CD4-positive, alpha-beta memory T cell (primary cell): Measurements from ENCODE around the gene ANKRD28. TPM values are rescaled to one million over a fixed set of nuclear protein-coding genes. Genes with fewer than 3 reads are reported as not detected.

Experiments used
- CTCF ChIA-PET: fragments of 350-600 bp; sonication (Branson Sonifier 250); formaldehyde crosslinking; loops from one replicate; lab custom pipeline; 2021; ENCODE audit warnings: inconsistent platforms; ENCODE audit not compliant: partially characterized antibody; lab: Charles Lee
- POLR2A ChIA-PET: fragments of 350-600 bp; sonication (Branson Sonifier 250); formaldehyde crosslinking; loops from one replicate; lab custom pipeline; 2021; ENCODE audit not compliant: partially characterized antibody; lab: Charles Lee
- DNase-seq, 5 donors: peaks; one replicate each; pipeline versions ENCODE4 v3.0.0 to v3.0.0-alpha.2; 2020 to 2022; ENCODE audit warnings: mixed read lengths in 1 of 5
- H3K27ac ChIP-seq: one replicate; pipeline ENCODE4 v1.7.0; 2013; ENCODE audit warnings: low read depth, low read length
- H3K27me3 ChIP-seq: 2 replicates; pipeline ENCODE4 v1.7.0; 2013; ENCODE audit warnings: mild to moderate bottlenecking, low read length, moderate library complexity; ENCODE audit not compliant: insufficient read depth
- H3K36me3 ChIP-seq: 2 replicates; pipeline ENCODE4 v1.7.0; 2013; ENCODE audit warnings: mild to moderate bottlenecking, low read length, moderate library complexity; ENCODE audit not compliant: insufficient read depth
- H3K4me1 ChIP-seq: 2 replicates; pipeline ENCODE4 v1.7.0; 2013; ENCODE audit warnings: mild to moderate bottlenecking, low read length, moderate library complexity; ENCODE audit not compliant: insufficient read depth
- H3K4me3 ChIP-seq, 2 donors: one replicate each; pipeline ENCODE4 v1.7.0; 2013; ENCODE audit warnings: low read length in 2 of 2, mild to moderate bottlenecking in 1 of 2
- H3K9me3 ChIP-seq, 2 donors: one replicate each; pipeline ENCODE4 v1.7.0; 2013; ENCODE audit warnings: low read length in 2 of 2, control low read depth in 1 of 2; ENCODE audit not compliant: control insufficient read depth in 1 of 2
- H3K27ac Mint-ChIP-seq, 7 donors: one replicate each; pipeline ENCODE4 v1.8.0; 2020 to 2021; ENCODE audit warnings: mixed read lengths in 7 of 7, mild to moderate bottlenecking in 6 of 7, inconsistent platforms in 3 of 7, moderate library complexity in 3 of 7
- H3K27me3 Mint-ChIP-seq, 2 donors: one replicate each; pipeline ENCODE4 v1.8.0; 2020 to 2021; ENCODE audit warnings: mixed read lengths in 2 of 2
- H3K36me3 Mint-ChIP-seq, 2 donors: one replicate each; pipeline ENCODE4 v1.8.0; 2020 to 2021; ENCODE audit warnings: mixed read lengths in 2 of 2, inconsistent platforms in 1 of 2, mild to moderate bottlenecking in 1 of 2
- H3K4me1 Mint-ChIP-seq, 4 donors: one replicate each; pipeline ENCODE4 v1.8.0; 2020 to 2021; ENCODE audit warnings: mixed read lengths in 4 of 4, mild to moderate bottlenecking in 1 of 4
- H3K4me3 Mint-ChIP-seq, 8 donors: one replicate each; pipeline ENCODE4 v1.8.0; 2020 to 2021; ENCODE audit warnings: mixed read lengths in 8 of 8, mild to moderate bottlenecking in 7 of 8, moderate library complexity in 6 of 8, inconsistent platforms in 3 of 8
- H3K9me3 Mint-ChIP-seq, 8 donors: one replicate each; pipeline ENCODE4 v1.8.0; 2020 to 2021; ENCODE audit warnings: mixed read lengths in 8 of 8, mild to moderate bottlenecking in 5 of 8, inconsistent platforms in 3 of 8, moderate library complexity in 1 of 8
- intact Hi-C: fragments of 100-400 bp; cut with micrococcal nuclease; formaldehyde crosslinking; loops from one replicate; pipeline ENCODE4 v1.15.1; 2023
- polyA plus RNA-seq, 2 donors: library from polyadenylated mRNA; unstranded; fragments of 300-500 nt; fragmentation: Illumina TruSeq; gene quantifications; one replicate each; pipeline ENCODE4 v1.2.3, GENCODE V29; 2021
- total RNA-seq, 2 experiments: library from RNA; stranded (reverse); gene quantifications; one replicate each; pipeline ENCODE4 v1.2.3, GENCODE V29; 2021

Gene ANKRD28
- total and polyA plus RNA-seq, 4 experiments from 2014 or later: 8.5 to 42.0 (median 27.2) TPM

- Histone ChIP-seq H3K9me3 (no peaks in the 10 kb centered on the region), H3K27ac (peak overlapping the region; percentile 72), H3K36me3 (no peaks in the 10 kb centered on the region), H3K4me1 (peaks cover 66% of the 10 kb centered on the region), H3K27me3 (no peaks in the 10 kb centered on the region), H3K4me3 (no peak overlapping the region)
- Mint-ChIP-seq H3K9me3 (no peaks in the 10 kb centered on the region), H3K4me3 (peak overlapping the region; percentile 65 to 93 (median 90)), H3K27ac (peak overlapping the region; percentile 88 to 98 (median 91)), H3K4me1 (peaks cover 45 to 89% (median 64%) of the 10 kb centered on the region in 4 donors), H3K36me3 (peaks cover 23 to 26% of the 10 kb centered on the region in 2 donors), H3K27me3 (no peaks in the 10 kb centered on the region)
- no peak for DNase-seq
- POLR2A ChIA-PET: interaction anchor here (0.6 to 1.1 kb wide), 3 partner anchors 7 to 171 kb away, joined by 3 to 4 read pairs (median 3); no protein-coding TSS in a partner anchor
- intact Hi-C loops: no loop called here
- CTCF ChIA-PET: no interaction called here
Observed at GRCh38 chr3:15794842-15795650, 2.7 kb downstream of the ANKRD28 start.

DNA sequence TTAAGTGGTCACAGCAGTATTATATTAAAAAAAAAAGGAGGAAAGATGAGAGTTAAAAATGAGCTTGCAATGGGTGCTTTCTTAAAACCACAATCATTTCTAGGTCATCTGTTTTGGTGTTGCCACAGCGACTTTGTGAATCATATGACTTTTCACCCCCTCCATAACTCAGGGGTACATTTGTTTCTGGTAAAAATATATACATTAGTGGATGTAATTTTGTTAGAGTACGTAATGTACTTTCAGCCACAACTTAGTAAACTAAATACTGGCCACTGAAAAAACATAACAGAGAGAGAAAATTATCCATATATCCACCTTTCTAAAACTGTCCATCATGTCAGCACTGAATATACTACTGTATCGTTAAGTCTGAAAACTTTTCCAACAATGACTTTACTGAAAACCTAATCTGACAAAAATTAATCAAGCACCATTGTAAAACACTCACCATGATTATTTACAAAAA lies 3.4 kb downstream of the ANKRD28 start:
- Histone ChIP-seq H3K4me3 (no peak overlapping the region), H3K9me3 (no peaks in the 10 kb centered on the region), H3K27me3 (no peaks in the 10 kb centered on the region), H3K4me1 (peaks cover 60% of the 10 kb centered on the region), H3K36me3 (no peaks in the 10 kb centered on the region), H3K27ac (peak overlapping the region; percentile 72)
- peak; percentile 45 to 73 (median 67) for DNase-seq
- no peaks in the 10 kb centered on the region for H3K27me3 Mint-ChIP-seq
- peak overlapping the region; percentile 81 to 98 (median 91) for H3K27ac Mint-ChIP-seq
- ChIA-PET POLR2A (interaction anchor here (0.6 to 1.6 kb wide), 4 partner anchors 8 to 170 kb away, joined by 3 to 4 read pairs (median 4); no protein-coding TSS in a partner anchor), CTCF (no interaction called here)
- intact Hi-C loops: no loop called here
- peaks cover 43 to 86% (median 62%) of the 10 kb centered on the region in 4 donors for H3K4me1 Mint-ChIP-seq
- peak overlapping the region; percentile 61 to 80 (median 70) for H3K4me3 Mint-ChIP-seq
- H3K9me3 Mint-ChIP-seq: no peaks in the 10 kb centered on the region
- H3K36me3 Mint-ChIP-seq: peaks cover 27% of the 10 kb centered on the region in 2 donors

- H3K9me3 Mint-ChIP-seq: no peaks in the 10 kb centered on the region
- Histone ChIP-seq H3K27ac (no peak overlapping the region), H3K4me1 (peaks cover 43% of the 10 kb centered on the region), H3K36me3 (no peaks in the 10 kb centered on the region), H3K27me3 (no peaks in the 10 kb centered on the region), H3K4me3 (no peak overlapping the region), H3K9me3 (no peaks in the 10 kb centered on the region)
- H3K36me3 Mint-ChIP-seq: peaks cover 30 to 33% of the 10 kb centered on the region in 2 donors
- H3K4me1 Mint-ChIP-seq: peaks cover 38 to 64% (median 47%) of the 10 kb centered on the region in 4 donors
- no peak for DNase-seq
- POLR2A ChIA-PET: interaction anchor here (1.4 kb wide), 1 partner anchor 144 kb away, joined by 4 read pairs; no protein-coding TSS in a partner anchor
- intact Hi-C loops: no loop called here
- no peaks in the 10 kb centered on the region for H3K27me3 Mint-ChIP-seq
- H3K27ac Mint-ChIP-seq: peak overlapping the region; percentile 28 to 90 (median 63)
- CTCF ChIA-PET: interaction anchor here (1.7 kb wide), 1 partner anchor 11 kb away, joined by 4 read pairs; no protein-coding TSS in a partner anchor
- peak overlapping the region; percentile 7 to 73 (median 42) for H3K4me3 Mint-ChIP-seq
Observed at GRCh38 chr3:15791525-15791924, 6.3 kb downstream of the ANKRD28 start.

GRCh38 chr3:15787941-15788340 lies 9.8 kb downstream of the ANKRD28 start:
- CTCF ChIA-PET: interaction anchor here (1.1 to 2.0 kb wide), 3 partner anchors 9 to 23 kb away, joined by 4 to 7 read pairs (median 5); partner anchors contain the start of gene ANKRD28
- no peak for DNase-seq
- Mint-ChIP-seq H3K27me3 (no peaks in the 10 kb centered on the region), H3K36me3 (peaks cover 35 to 47% of the 10 kb centered on the region in 2 donors), H3K4me1 (peaks cover 42 to 59% (median 46%) of the 10 kb centered on the region in 4 donors), H3K4me3 (no peak overlapping the region), H3K9me3 (no peaks in the 10 kb centered on the region), H3K27ac (peak overlapping the region in 1 of 7 donors; percentile 19)
- Histone ChIP-seq H3K36me3 (no peaks in the 10 kb centered on the region), H3K4me3 (no peak overlapping the region), H3K27me3 (no peaks in the 10 kb centered on the region), H3K4me1 (peaks cover 15% of the 10 kb centered on the region), H3K27ac (no peak overlapping the region), H3K9me3 (no peaks in the 10 kb centered on the region)
- intact Hi-C loops: no loop called here
- POLR2A ChIA-PET: interaction anchor here (1.6 kb wide), 1 partner anchor 10 kb away, joined by 11 read pairs; the partner anchor contains the start of gene ANKRD28

DNA sequence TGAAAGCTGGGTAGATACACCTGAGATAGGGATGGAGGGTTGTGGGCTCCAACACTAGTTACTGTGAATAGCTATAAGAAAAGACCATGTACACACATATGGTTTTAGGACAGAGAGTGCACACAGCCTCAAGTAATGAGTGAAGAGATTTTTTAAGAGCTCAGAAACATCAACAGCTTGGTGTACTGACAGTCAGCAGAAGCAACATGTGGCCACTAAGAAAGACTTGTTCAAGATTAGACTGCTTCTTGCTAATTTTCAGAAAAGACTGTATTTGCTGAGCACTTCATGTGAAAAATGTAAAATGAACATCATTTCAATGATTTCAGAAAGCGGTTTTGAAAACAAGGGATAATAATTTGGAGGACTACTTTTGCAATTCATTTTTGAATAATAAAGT lies 10.3 kb downstream of the ANKRD28 start:
- no peaks in the 10 kb centered on the region for H3K9me3 Mint-ChIP-seq
- ChIA-PET POLR2A (interaction anchor here (1.6 kb wide), 1 partner anchor 10 kb away, joined by 11 read pairs; the partner anchor contains the start of gene ANKRD28), CTCF (interaction anchor here (1.1 to 2.0 kb wide), 3 partner anchors 10 to 24 kb away, joined by 4 to 7 read pairs (median 5); partner anchors contain the start of gene ANKRD28)
- no peak for DNase-seq
- Histone ChIP-seq H3K36me3 (no peaks in the 10 kb centered on the region), H3K9me3 (no peaks in the 10 kb centered on the region), H3K4me3 (no peak overlapping the region), H3K27ac (no peak overlapping the region), H3K27me3 (no peaks in the 10 kb centered on the region), H3K4me1 (peaks cover 15% of the 10 kb centered on the region)
- intact Hi-C loops: no loop called here
- H3K27ac Mint-ChIP-seq: peak overlapping the region in 2 of 7 donors; percentile 38 to 52
- peaks cover 35 to 47% of the 10 kb centered on the region in 2 donors for H3K36me3 Mint-ChIP-seq
- H3K4me3 Mint-ChIP-seq: no peak overlapping the region
- no peaks in the 10 kb centered on the region for H3K27me3 Mint-ChIP-seq
- peaks cover 43 to 63% (median 50%) of the 10 kb centered on the region in 4 donors for H3K4me1 Mint-ChIP-seq

DNA sequence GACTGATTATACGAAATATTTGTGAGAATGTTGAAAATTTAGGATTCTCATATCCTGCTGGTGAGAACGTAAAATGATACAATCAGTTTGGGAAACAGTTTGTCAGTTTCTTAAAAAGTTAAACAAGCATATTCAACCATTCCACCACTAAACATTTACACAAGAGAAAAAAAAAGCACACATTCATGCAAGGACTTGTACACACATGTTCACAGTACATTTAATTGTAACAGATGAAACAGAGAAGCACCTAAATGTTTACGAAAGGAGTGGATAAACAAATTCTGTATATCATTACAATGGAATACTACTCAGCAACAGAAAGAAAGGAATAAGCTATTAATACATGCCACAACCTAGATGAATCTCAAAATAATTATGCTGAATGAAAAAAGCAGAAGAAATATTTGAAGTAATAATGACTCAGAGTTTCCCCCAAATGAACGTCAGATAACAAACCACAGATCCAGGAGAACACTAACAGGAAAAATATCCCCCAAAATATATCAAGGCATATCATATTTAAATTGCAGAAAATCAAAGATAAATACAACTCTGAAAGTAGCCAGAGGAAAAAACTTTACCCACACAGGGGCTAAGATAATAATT lies 14.3 kb downstream of the ANKRD28 start:
- peaks cover 22 to 30% of the 10 kb centered on the region in 2 donors for H3K36me3 Mint-ChIP-seq
- CTCF ChIA-PET: no interaction called here
- H3K27me3 Mint-ChIP-seq: no peaks in the 10 kb centered on the region
- Histone ChIP-seq H3K27me3 (no peaks in the 10 kb centered on the region), H3K27ac (no peak overlapping the region), H3K4me3 (no peak overlapping the region), H3K4me1 (no peaks in the 10 kb centered on the region), H3K36me3 (no peaks in the 10 kb centered on the region), H3K9me3 (no peaks in the 10 kb centered on the region)
- H3K9me3 Mint-ChIP-seq: no peaks in the 10 kb centered on the region
- intact Hi-C loops: no loop called here
- POLR2A ChIA-PET: no interaction called here
- DNase-seq: no peak
- no peak overlapping the region for H3K27ac Mint-ChIP-seq
- H3K4me3 Mint-ChIP-seq: peak overlapping the region in 1 of 8 donors; percentile 28
- H3K4me1 Mint-ChIP-seq: peaks cover 28 to 52% (median 32%) of the 10 kb centered on the region in 4 donors
